GM12878 (cell line): Measurements from ENCODE around the gene GABRB1. TPM values are rescaled to one million over a fixed set of nuclear protein-coding genes. Genes with fewer than 3 reads are reported as not detected.

ENCODE experiments used
- ATAC-seq: fragments of 200-7000 bp; cut with Tn5 transposase; 3 replicates; pipeline ENCODE4 v1.9.1; 2020; ENCODE audit warnings: mild to moderate bottlenecking, moderate library complexity
- BruUV-seq: library from RNA; stranded (reverse); fragments of 400-500 nt; replicated peaks from 2 replicates; lab custom pipeline; 2021; lab: Mats Ljungman, UMichigan
- CTCF ChIA-PET: fragments of 300-600 bp; sonication (Branson Sonifier 250); formaldehyde crosslinking; extraction: SDS; loops from one replicate; lab custom pipeline; 2021; ENCODE audit warnings: inconsistent platforms; lab: Yijun Ruan, JAX
- POLR2A ChIA-PET: fragments of 350-600 bp; formaldehyde crosslinking; extraction: SDS; loops from one replicate; lab custom pipeline; 2021; ENCODE audit warnings: inconsistent platforms; lab: Charles Lee
- RAD21 ChIA-PET: fragments of 300-600 bp; sonication (Branson Sonifier 250); formaldehyde crosslinking; loops from one replicate; lab custom pipeline; 2023; ENCODE audit warnings: antibody characterized with exemption; ENCODE audit not compliant: unreplicated experiment; lab: Charles Lee
- SMC1A ChIA-PET: fragments of 300-600 bp; sonication (Branson Sonifier 250); formaldehyde crosslinking; loops from one replicate; lab custom pipeline; 2023; ENCODE audit not compliant: unreplicated experiment, uncharacterized antibody; lab: Charles Lee
- DNase-seq: peaks from one replicate; pipeline ENCODE4 v3.0.0-alpha.2; 2011; ENCODE audit warnings: low read depth, low spot score
- FAIRE-seq: peaks from 3 replicates; lab custom pipeline; 2011; peaks lifted over from hg19 to GRCh38; lab: Jason Lieb, UNC
- H2AFZ ChIP-seq: 2 replicates; pipeline ENCODE4 v1.6.0; 2011; ENCODE audit warnings: low read depth, low read length, control low read depth; ENCODE audit not compliant: control insufficient read depth
- H3K27ac ChIP-seq: 2 replicates; pipeline ENCODE4 v1.5.1; 2011; ENCODE audit warnings: control low read depth; ENCODE audit not compliant: control insufficient read depth, insufficient read depth
- H3K27me3 ChIP-seq, 2 experiments: replicated peaks in 1 of 2; 2 replicates each; pipeline versions ENCODE4 v1.6.0 to v1.6.1; 2011; ENCODE audit warnings: low read length in 1 of 2; ENCODE audit not compliant: control insufficient read depth in 2 of 2, insufficient read depth in 2 of 2
- H3K36me3 ChIP-seq, 2 experiments: 2 replicates each; pipeline ENCODE4 v1.5.1; 2011; ENCODE audit warnings: low read length in 1 of 2; ENCODE audit not compliant: control insufficient read depth in 2 of 2, insufficient read depth in 2 of 2
- H3K4me1 ChIP-seq: 2 replicates; pipeline ENCODE4 v1.6.1; 2011; ENCODE audit warnings: mild to moderate bottlenecking, low read length, moderate library complexity, mixed read lengths; ENCODE audit not compliant: control insufficient read depth, insufficient read depth
- H3K4me2 ChIP-seq: 2 replicates; pipeline ENCODE4 v1.6.0; 2011; ENCODE audit warnings: control low read depth; ENCODE audit not compliant: control insufficient read depth, insufficient read depth
- H3K4me3 ChIP-seq: fragments of 200-600 bp; sonication (generic); 2 replicates; pipeline ENCODE4 v1.5.1; 2016
- H3K79me2 ChIP-seq: 2 replicates; pipeline ENCODE4 v1.6.0; 2011; ENCODE audit warnings: low read length; ENCODE audit not compliant: control insufficient read depth, insufficient read depth
- H3K9ac ChIP-seq: 2 replicates; pipeline ENCODE4 v1.8.0; 2011; ENCODE audit warnings: low read length, control low read depth, mixed read lengths; ENCODE audit not compliant: control insufficient read depth, insufficient read depth
- H3K9me3 ChIP-seq: replicated peaks from 3 replicates; pipeline ENCODE4 v1.5.1; 2011; ENCODE audit warnings: mild to moderate bottlenecking, low read length; ENCODE audit not compliant: control insufficient read depth, insufficient read depth
- H4K20me1 ChIP-seq: 2 replicates; pipeline ENCODE4 v1.6.0; 2011; ENCODE audit not compliant: control insufficient read depth, insufficient read depth
- ATF2 ChIP-seq: IDR thresholded peaks from 2 replicates; pipeline ENCODE4 v1.6.1; 2012; ENCODE audit warnings: low read length, inconsistent platforms
- BACH1 ChIP-seq: fragments of 450-650 bp; IDR thresholded peaks from 2 replicates; pipeline ENCODE4 v1.6.1; 2017; ENCODE audit warnings: mild to moderate bottlenecking, borderline replicate concordance
- CHD2 ChIP-seq: IDR thresholded peaks from 2 replicates; pipeline ENCODE4 v1.6.1; 2011; ENCODE audit warnings: low read depth, low read length, improper control_type of control experiment, borderline replicate concordance
- EP300 ChIP-seq, 2 experiments: fragments of 150-350 bp in 1 of 2; IDR thresholded peaks; 2 replicates each; pipeline ENCODE4 v1.6.1; 2011 to 2012; ENCODE audit warnings: low read depth in 2 of 2, low read length in 2 of 2, borderline replicate concordance in 1 of 2, improper control_type of control experiment in 1 of 2, inconsistent platforms in 1 of 2; ENCODE audit not compliant: control insufficient read depth in 1 of 2
- FOS ChIP-seq: IDR thresholded peaks from 3 replicates; pipeline ENCODE4 v1.6.1; 2011; ENCODE audit warnings: borderline replicate concordance; ENCODE audit not compliant: insufficient read length; ENCODE audit errors: extremely low read depth
- IKZF2 ChIP-seq, 2 experiments: fragments of 450-650 bp; IDR thresholded peaks; 2 replicates each; pipeline ENCODE4 v1.6.1; 2017; ENCODE audit warnings: mild to moderate bottlenecking in 2 of 2, moderate library complexity in 2 of 2
- IRF4 ChIP-seq: IDR thresholded peaks from 2 replicates; pipeline ENCODE4 v1.6.1; 2011; ENCODE audit warnings: low read depth, low read length
- MAX ChIP-seq: IDR thresholded peaks from 2 replicates; pipeline ENCODE4 v1.6.1; 2012; ENCODE audit warnings: low read depth, low read length, improper control_type of control experiment
- PML ChIP-seq: IDR thresholded peaks from 2 replicates; pipeline ENCODE4 v1.6.1; 2012; ENCODE audit warnings: low read length, inconsistent platforms
- POLR2AphosphoS2 ChIP-seq: IDR thresholded peaks from 2 replicates; pipeline ENCODE4 v1.6.1; 2011; ENCODE audit warnings: low read depth, mild to moderate bottlenecking, low read length, improper control_type of control experiment, moderate library complexity
- RFX5 ChIP-seq: IDR thresholded peaks from 2 replicates; pipeline ENCODE4 v1.6.1; 2011; ENCODE audit warnings: low read depth, low read length, improper control_type of control experiment
- USF1 ChIP-seq: IDR thresholded peaks from 2 replicates; pipeline ENCODE4 v1.6.1; 2011; ENCODE audit warnings: borderline replicate concordance, low read depth, mild to moderate bottlenecking, moderate library complexity, mixed read lengths, low read length; ENCODE audit not compliant: insufficient read depth; ENCODE audit errors: extremely low read length
- WGBS: methylation state at CpG from one replicate; pipeline ENCODE4 v1.1.6; 2016; ENCODE audit warnings: low lambda C conversion rate; ENCODE audit not compliant: insufficient replicate concordance, insufficient coverage; ENCODE audit errors: missing lambda C conversion rate; 5-methylcytosine and 5-hydroxymethylcytosine counted together
- in situ Hi-C: fragments of 300-500 bp; cut with MboI; formaldehyde crosslinking; loops from 9 replicates; pipeline ENCODE4 v1.14.3; 2018; ENCODE audit warnings: mixed read lengths
- intact Hi-C: fragments of 100-400 bp; cut with micrococcal nuclease; formaldehyde crosslinking; loops from one replicate; pipeline ENCODE4 v1.14.2; 2022; ENCODE audit not compliant: unreplicated experiment
- polyA plus RNA-seq, 11 experiments: library from polyadenylated mRNA; depleted of rRNA in 4 of 11; unstranded in 6 of 11; stranded (reverse) in 5 of 11; fragments of >200 nt; fragmentation: Nextera tagmentation in 4 of 11; fragmentation: Illumina TruSeq in 1 of 11; extraction: Ambion mirVana in 4 of 11; extraction: Trizol in 1 of 11; gene quantifications; 1 replicate in 1 of 11; 2 replicates in 10 of 11; pipeline versions ENCODE4 v1.2.1 to v1.2.3, GENCODE V29; 2011 to 2016; ENCODE audit warnings: inconsistent platforms in 2 of 11, missing spikeins in 2 of 11, low read depth in 1 of 11
- total RNA-seq, 4 experiments: library from RNA; depleted of rRNA in 3 of 4; stranded (reverse); fragments of >200 nt in 3 of 4; fragmentation: Illumina TruSeq in 1 of 4; extraction: Trizol in 1 of 4; gene quantifications; 2 replicates each; pipeline versions ENCODE4 v1.2.1 to v1.2.3, GENCODE V29; 2013 to 2021

GABRB1 gene
- total and polyA plus RNA-seq, 10 of the 15 experiments (the other 5 are each of a cell fraction or from before 2014, with no cell fraction given): 0.13 to 0.92 TPM; not detected in 8

GRCh38 chr4:47101453-47101852, 70.1 kb downstream of the GABRB1 start:
- ChIA-PET CTCF (no interaction called here), POLR2A (no interaction called here), RAD21 (interaction anchor here (0.9 kb wide), 1 partner anchor 21 kb away, joined by 3 read pairs; no protein-coding TSS in a partner anchor), SMC1A (no interaction called here)
- Histone ChIP-seq H3K9ac (no peak overlapping the region), H3K36me3 (no peaks in the 10 kb centered on the region), H4K20me1 (no peaks in the 10 kb centered on the region), H3K9me3 (no peaks in the 10 kb centered on the region), H3K27ac (no peak overlapping the region), H3K27me3 (no peaks in the 10 kb centered on the region; a peak in 1 of 4 replicates), H3K4me3 (no peak overlapping the region), H3K4me1 (no peaks in the 10 kb centered on the region), H3K79me2 (no peaks in the 10 kb centered on the region), H2AFZ (no peak overlapping the region), H3K4me2 (no peak overlapping the region)
- no peak for DNase-seq
- no peak for FAIRE-seq
- no peak for ATAC-seq
- BruUV-seq: no TSS peak
- WGBS: 0% methylated on average over 1 of the region's 1 CpG
- intact Hi-C loops (no loop called here), in situ Hi-C loops (no loop called here)
- TF ChIP-seq CHD2 (no peak), USF1 (no peak), IKZF2 (IDR thresholded peaks at IDR 0.05) (no peak), MAX (no peak), FOS (no peak), EP300 (IDR thresholded peaks at IDR 0.05; ENCODE audit: borderline replicate concordance in 1 of 2, control insufficient read depth in 1 of 2, low read depth in 2 of 2, low read length in 2 of 2) (no peak), BACH1 (no peak), PML (no peak), ATF2 (no peak), POLR2AphosphoS2 (no peak), IRF4 (no peak), RFX5 (no peak)
